ENCODE data around the gene TCHP. TPM values are rescaled to one million over a fixed set of nuclear protein-coding genes. Genes with fewer than 3 reads are reported as not detected.

Gene TCHP
- total and polyA plus RNA-seq, 2 of the 13 experiments (the other 11 are each of a cell fraction or from before 2014, with no cell fraction given): 6.7 to 12.2 TPM

GRCh38 chr12:109949089-109949488 is 49.0 kb downstream of the TCHP start (continued):
- peak; percentile 80 for TF ChIP-seq MAFF (IDR thresholded peaks at IDR 0.05; ENCODE audit: low read depth, low read length)
- TF ChIP-seq ATF3 (CRISPR knock-in tag; IDR thresholded peaks at IDR 0.05): no peak
- no peak for TF ChIP-seq ZNF343 (CRISPR knock-in tag; IDR thresholded peaks at IDR 0.05)
- TF ChIP-seq CAMTA2 (CRISPR knock-in tag; IDR thresholded peaks at IDR 0.05; ENCODE audit: borderline replicate concordance): no peak
- TF ChIP-seq ZNF24 (IDR thresholded peaks at IDR 0.05): no peak
- TF ChIP-seq ZNF318 (CRISPR knock-in tag; IDR thresholded peaks at IDR 0.05): no peak
- no peak for TF ChIP-seq CBX1 (IDR thresholded peaks at IDR 0.05; ENCODE audit: low read depth)
- no peak for TF ChIP-seq AKAP8 (CRISPR knock-in tag; IDR thresholded peaks at IDR 0.05)
- TF ChIP-seq ZMYM2 (CRISPR knock-in tag; IDR thresholded peaks at IDR 0.05): no peak
- no peak for TF ChIP-seq ZBTB37 (CRISPR knock-in tag; IDR thresholded peaks at IDR 0.05)
- no peak; the same call in 1 of the 2 replicates for TF ChIP-seq TFDP1 (CRISPR knock-in tag; IDR thresholded peaks at IDR 0.05; ENCODE audit: borderline replicate concordance)
- peak in 1 of 2 experiments; percentile 86; a peak in 1 of 4 replicates for TF ChIP-seq KLF16 (CRISPR knock-in tag; IDR thresholded peaks at IDR 0.05)
- TF ChIP-seq GRHL1 (CRISPR knock-in tag; conservative IDR thresholded peaks at IDR 0.05): no peak
- no peak for TF ChIP-seq ATF5 (CRISPR knock-in tag; IDR thresholded peaks at IDR 0.05; ENCODE audit: low read depth)
- TF ChIP-seq HNF4G (IDR thresholded peaks at IDR 0.05; ENCODE audit: borderline replicate concordance, low read depth, low read length): peak; percentile 93
- TF ChIP-seq HNF4G (CRISPR knock-in tag; IDR thresholded peaks at IDR 0.05; ENCODE audit: borderline replicate concordance, low read depth): peak; percentile 82; the same call in 1 of the 2 replicates

Data from HepG2 (cell line).